HCT116 (cell line): Measurements from ENCODE around the gene TRMT1. TPM values are rescaled to one million over a fixed set of nuclear protein-coding genes. Genes with fewer than 3 reads are reported as not detected.
A peak's percentile ranks its signal among the peaks of the same experiment; 100 is the strongest.

Source experiments
- ATAC-seq: fragments of 200-7000 bp; cut with Tn5 transposase; 2 replicates; pipeline ENCODE4 v1.9.1; 2020; ENCODE audit warnings: mild to moderate bottlenecking, moderate library complexity
- Bru-seq: library from RNA; stranded (reverse); fragments of 400-500 nt; gene quantifications from one replicate; lab custom pipeline; 2021; lab: Mats Ljungman, UMichigan
- BruChase-seq, 2 experiments: library from RNA; stranded (reverse); fragments of 400-500 nt; gene quantifications; one replicate each; lab custom pipeline; 2021; lab: Mats Ljungman, UMichigan
- BruUV-seq: library from RNA; stranded (reverse); fragments of 400-500 nt; replicated peaks from 2 replicates; lab custom pipeline; 2021; lab: Mats Ljungman, UMichigan
- CTCF ChIA-PET: fragments of 300-600 bp; sonication (Branson Sonifier 250); formaldehyde crosslinking; loops from one replicate; lab custom pipeline; 2021; ENCODE audit warnings: antibody characterized with exemption; lab: Charles Lee
- POLR2A ChIA-PET: fragments of 300-600, 350-600 bp; sonication (Branson Sonifier 250); formaldehyde crosslinking; loops from one replicate; lab custom pipeline; 2021; ENCODE audit warnings: antibody characterized with exemption; lab: Charles Lee
- RAD21 ChIA-PET, 2 experiments: fragments of 300-600 bp; sonication (Branson Sonifier 250); formaldehyde crosslinking; loops; one replicate each; lab custom pipeline; 2023; ENCODE audit warnings: low total read pairs in 2 of 2; ENCODE audit not compliant: uncharacterized antibody in 2 of 2, unreplicated experiment in 2 of 2, low non-redundant PET in 1 of 2; lab: Charles Lee
- DNase-seq: peaks from one replicate; pipeline ENCODE4 v3.0.0-alpha.2; 2010; ENCODE audit warnings: low read depth, low spot score
- H2AFZ ChIP-seq: fragments of 200-600 bp; shearing (Covaris generic), sonication (generic); 2 replicates; pipeline ENCODE4 v1.6.1; 2017; ENCODE audit warnings: low read depth, mixed run types, mixed read lengths, antibody characterized with exemption, low read length; ENCODE audit not compliant: poor library complexity, severe bottlenecking
- H3K27ac ChIP-seq: 2 replicates; pipeline ENCODE4 v1.5.1; 2012; ENCODE audit warnings: low read depth, low read length
- H3K27me3 ChIP-seq: fragments of 200-600 bp; sonication (generic); 2 replicates; pipeline ENCODE4 v1.6.1; 2016; ENCODE audit warnings: mixed run types, low read length, mixed read lengths; ENCODE audit not compliant: insufficient read depth
- H3K36me3 ChIP-seq, 2 experiments: fragments of 200-500 bp in 1 of 2; fragments of 200-600 bp in 1 of 2; sonication (Bioruptor generic) in 1 of 2; sonication (generic) in 1 of 2; 2 replicates each; pipeline versions ENCODE4 v1.5.1 to v1.6.1; 2014 to 2016; ENCODE audit warnings: low read length in 2 of 2, inconsistent platforms in 1 of 2, mixed read lengths in 1 of 2, mixed run types in 1 of 2; ENCODE audit not compliant: insufficient read depth in 2 of 2, control insufficient read depth in 1 of 2
- H3K4me1 ChIP-seq, 2 experiments: fragments of 200-600 bp in 1 of 2; sonication (generic) in 1 of 2; 2 replicates each; pipeline versions ENCODE4 v1.5.1 to v1.6.1; 2012 to 2017; ENCODE audit warnings: low read length in 2 of 2, inconsistent platforms in 1 of 2, mild to moderate bottlenecking in 1 of 2, mixed read lengths in 1 of 2, mixed run types in 1 of 2, moderate library complexity in 1 of 2; ENCODE audit not compliant: insufficient read depth in 2 of 2, control insufficient read depth in 1 of 2
- H3K4me2 ChIP-seq: fragments of 200-600 bp; sonication (generic); 2 replicates; pipeline ENCODE4 v1.6.1; 2017; ENCODE audit warnings: mixed run types, low read length, mixed read lengths
- H3K4me3 ChIP-seq, 2 experiments: fragments of 200-600 bp in 1 of 2; sonication (generic) in 1 of 2; replicated peaks in 1 of 2; 2 replicates each; pipeline ENCODE4 v1.5.1; 2011 to 2016; ENCODE audit warnings: low read length in 2 of 2, control low read depth in 1 of 2, low read depth in 1 of 2, mild to moderate bottlenecking in 1 of 2, mixed read lengths in 1 of 2, mixed run types in 1 of 2
- H3K79me2 ChIP-seq: fragments of 200-600 bp; sonication (generic); 2 replicates; pipeline ENCODE4 v1.6.1; 2017; ENCODE audit warnings: mild to moderate bottlenecking, mixed run types, low read length, moderate library complexity, mixed read lengths; ENCODE audit not compliant: insufficient read depth
- H3K9ac ChIP-seq: fragments of 200-600 bp; sonication (generic); 2 replicates; pipeline ENCODE4 v1.6.1; 2016; ENCODE audit warnings: low read length, mixed read lengths
- H3K9me2 ChIP-seq: fragments of 200-600 bp; sonication (generic), shearing (Covaris generic); 2 replicates; pipeline ENCODE4 v1.6.1; 2017; ENCODE audit warnings: mixed run types, mild to moderate bottlenecking, moderate library complexity; ENCODE audit not compliant: insufficient read depth
- H3K9me3 ChIP-seq, 2 experiments: fragments of 200-500 bp in 1 of 2; fragments of 200-600 bp in 1 of 2; sonication (Bioruptor generic) in 1 of 2; sonication (generic) in 1 of 2; 2 replicates each; pipeline ENCODE4 v1.6.1; 2014 to 2017; ENCODE audit warnings: low read length in 2 of 2, mixed read lengths in 2 of 2, inconsistent platforms in 1 of 2, low read depth in 1 of 2, mild to moderate bottlenecking in 1 of 2, mixed run types in 1 of 2, moderate library complexity in 1 of 2; ENCODE audit not compliant: control insufficient read depth in 1 of 2, insufficient read depth in 1 of 2
- H4K20me1 ChIP-seq: fragments of 200-600 bp; sonication (generic), shearing (Covaris generic); 2 replicates; pipeline ENCODE4 v1.6.1; 2017; ENCODE audit warnings: mixed run types, mild to moderate bottlenecking, moderate library complexity; ENCODE audit not compliant: insufficient read depth
- ATF3 ChIP-seq: IDR thresholded peaks from 2 replicates; pipeline ENCODE4 v1.6.1; 2012
- CBX3 ChIP-seq: IDR thresholded peaks from 2 replicates; pipeline ENCODE4 v1.6.1; 2012; ENCODE audit warnings: low read depth
- CEBPB ChIP-seq: IDR thresholded peaks from 2 replicates; pipeline ENCODE4 v1.6.1; 2012; ENCODE audit warnings: low read depth
- CTCF ChIP-seq, 3 experiments: fragments of 200-600 bp in 1 of 3; sonication (generic) in 1 of 3; IDR thresholded peaks in 2 of 3; conservative IDR thresholded peaks in 1 of 3; 2 replicates each; pipeline ENCODE4 v1.5.1; 2012 to 2017; ENCODE audit warnings: low read depth in 2 of 3, low read length in 2 of 3, antibody characterized with exemption in 1 of 3, borderline replicate concordance in 1 of 3, control low read depth in 1 of 3, mild to moderate bottlenecking in 1 of 3, mixed read lengths in 1 of 3, mixed run types in 1 of 3, moderate library complexity in 1 of 3; ENCODE audit not compliant: insufficient read depth in 1 of 3
- EGR1 ChIP-seq: IDR thresholded peaks from 2 replicates; pipeline ENCODE4 v1.6.1; 2012; ENCODE audit warnings: low read depth
- ELF1 ChIP-seq: IDR thresholded peaks from 2 replicates; pipeline ENCODE4 v1.6.1; 2012; ENCODE audit warnings: low read depth, borderline replicate concordance
- EZH2 ChIP-seq: fragments of 200-600 bp; sonication (generic); IDR thresholded peaks from 2 replicates; pipeline ENCODE4 v1.6.1; 2017; ENCODE audit warnings: antibody characterized with exemption, mixed run types
- FOSL1 ChIP-seq: IDR thresholded peaks from 2 replicates; pipeline ENCODE4 v1.6.1; 2012; ENCODE audit warnings: low read depth
- JUND ChIP-seq: IDR thresholded peaks from 2 replicates; pipeline ENCODE4 v1.6.1; 2012
- MAX ChIP-seq: IDR thresholded peaks from 2 replicates; pipeline ENCODE4 v1.6.1; 2012
- POLR2A ChIP-seq: IDR thresholded peaks from 2 replicates; pipeline ENCODE4 v1.7.0; 2011; ENCODE audit warnings: borderline replicate concordance; ENCODE audit not compliant: insufficient read depth, insufficient read length; ENCODE audit errors: extremely low read depth
- RAD21 ChIP-seq: IDR thresholded peaks from 2 replicates; pipeline ENCODE4 v1.6.1; 2012; ENCODE audit warnings: low read depth, mild to moderate bottlenecking
- SIN3A ChIP-seq: IDR thresholded peaks from 2 replicates; pipeline ENCODE4 v1.6.1; 2012; ENCODE audit warnings: low read depth
- SP1 ChIP-seq: IDR thresholded peaks from 2 replicates; pipeline ENCODE4 v1.6.1; 2012; ENCODE audit warnings: low read depth
- SRF ChIP-seq: IDR thresholded peaks from 2 replicates; pipeline ENCODE4 v1.6.1; 2012; ENCODE audit warnings: low read depth
- TCF7L2 ChIP-seq: IDR thresholded peaks from 2 replicates; pipeline ENCODE4 v1.7.0; 2011; ENCODE audit warnings: borderline replicate concordance, inconsistent platforms; ENCODE audit not compliant: insufficient read depth, insufficient read length; ENCODE audit errors: extremely low read depth
- YY1 ChIP-seq: IDR thresholded peaks from 2 replicates; pipeline ENCODE4 v1.6.1; 2011; ENCODE audit warnings: low read length, low read depth, moderate library complexity, mild to moderate bottlenecking; ENCODE audit not compliant: insufficient replicate concordance; ENCODE audit errors: extremely low read depth
- ZBTB33 ChIP-seq: IDR thresholded peaks from 2 replicates; pipeline ENCODE4 v1.6.1; 2011; ENCODE audit warnings: mild to moderate bottlenecking, low read length, moderate library complexity; ENCODE audit not compliant: insufficient replicate concordance; ENCODE audit errors: extremely low read depth
- ZFX ChIP-seq: fragments of 450-650 bp; IDR thresholded peaks from 2 replicates; pipeline ENCODE4 v1.6.1; 2017
- ZNF274 ChIP-seq: fragments of 200-500 bp; sonication (Bioruptor generic); IDR thresholded peaks from 2 replicates; pipeline ENCODE4 v1.6.1; 2014; ENCODE audit warnings: mild to moderate bottlenecking, low read depth, low read length, inconsistent platforms
- intact Hi-C: fragments of 100-400 bp; cut with micrococcal nuclease; formaldehyde crosslinking; loops from 2 replicates; pipeline ENCODE4 v1.10.0; 2022
- long read RNA-seq: library from polyadenylated mRNA; unstranded; transcript quantifications from one replicate; pipeline ENCODE4 v2.0.0, GENCODE V29; 2021; ENCODE audit not compliant: unreplicated experiment
- polyA plus RNA-seq: library from polyadenylated mRNA; unstranded; fragments of >200 nt; gene quantifications from 2 replicates; pipeline ENCODE4 v1.2.1, GENCODE V29; 2012; ENCODE audit warnings: missing spikeins
- total RNA-seq: library from RNA; stranded (reverse); gene quantifications from one replicate; pipeline ENCODE4 v1.2.1, GENCODE V29; 2021; ENCODE audit not compliant: unreplicated experiment

TRMT1 gene
- total RNA-seq, result 84.4 TPM
- 69.3 and 80.8 TPM in 2 replicates for polyA plus RNA-seq
- Bru-seq, nascent RNA, result percentile 71 among the genes with signal in this experiment
- BruChase-seq, experiment 1, labeled RNA remaining after a 6-hour chase, result percentile 89 among the genes with signal in this experiment
- BruChase-seq, experiment 2, labeled RNA remaining after a 2-hour chase, result percentile 81 among the genes with signal in this experiment
- long read RNA-seq, transcript TRMT1-222 (16 exons, 2,127 nt), result minor isoform, 5 of 180 reads
- long read RNA-seq, transcript TRMT1-203 (16 exons, 2,263 nt), result minor isoform, 7 of 180 reads
- long read RNA-seq, transcript TRMT1-202 (17 exons, 2,142 nt), result major isoform, 45 of 180 reads
- long read RNA-seq, partial matches to known transcripts, result 40 of 180 reads
- long read RNA-seq, other reads (novel, unspliced or antisense), result 79 of 180 reads

GRCh38 chr19:13116282-13117175 lies at the start of gene TRMT1:
Gene TRMT1 (minus strand): TSS chr19:13116740. CDS start chr19:13116399, 341 bp downstream.
- Histone ChIP-seq H3K36me3 (peaks cover 9 to 35% of the 10 kb centered on the region in 2 experiments; a peak in 3 of 4 replicates), H3K4me3 (peak within 1 kb of the TSS; percentile 97 to 98), H3K27ac (peak within 1 kb of the TSS; percentile 100), H4K20me1 (peaks cover 12% of the 10 kb centered on the region; the same call in 1 of the 2 replicates), H3K27me3 (no peaks in the 10 kb centered on the region), H3K9ac (peak within 1 kb of the TSS; percentile 98), H3K4me2 (peak within 1 kb of the TSS; percentile 91), H3K9me2 (no peaks in the 10 kb centered on the region), H2AFZ (peak within 1 kb of the TSS; percentile 3), H3K79me2 (peaks cover 72% of the 10 kb centered on the region), H3K4me1 (peaks cover 21 to 39% of the 10 kb centered on the region in 2 experiments; a peak in 3 of 4 replicates), H3K9me3 (no peaks in the 10 kb centered on the region)
- TSS peak; percentile 81 for BruUV-seq
- CTCF ChIA-PET, result interaction anchor here (1.6 to 2.2 kb wide), 2 partner anchors 139 to 151 kb away, joined by 7 to 9 read pairs; no protein-coding TSS in a partner anchor
- RAD21 ChIA-PET, result no interaction called here
- ATAC-seq (peak; percentile 51), DNase-seq (peak; percentile 93)
- intact Hi-C loops, result loop anchor here (2.0 to 5.0 kb wide), 2 partner anchors 34 to 146 kb away; partner anchors contain the start of genes IER2 and STX10
- POLR2A ChIA-PET, result interaction anchor here (1.0 to 1.8 kb wide), 3 partner anchors 36 to 39 kb away, joined by 3 to 16 read pairs (median 7); no protein-coding TSS in a partner anchor
- TF ChIP-seq CTCF (IDR thresholded peaks at IDR 0.05 in 2 of 3, conservative IDR thresholded peaks at IDR 0.05 in 1 of 3; ENCODE audit: borderline replicate concordance in 1 of 3, insufficient read depth in 1 of 3, low read depth in 2 of 3, low read length in 2 of 3), result no peak
- peak; percentile 61; the same call in 1 of the 2 replicates for TF ChIP-seq ZFX
- TF ChIP-seq FOSL1, result no peak
- TF ChIP-seq TCF7L2, result peak; percentile 68
- TF ChIP-seq EZH2, result no peak
- no peak for TF ChIP-seq JUND
- no peak for TF ChIP-seq SRF
- TF ChIP-seq POLR2A, result peak; percentile 61
- TF ChIP-seq RAD21, result 0 out of 2 replicates have a peak, but pooled peaks have one; percentile 1
- TF ChIP-seq MAX, result peak; percentile 99
- TF ChIP-seq ATF3, result no peak
- TF ChIP-seq SIN3A, result peak; percentile 99
- TF ChIP-seq SP1, result peak; percentile 95
- TF ChIP-seq YY1, result peak; percentile 99
- TF ChIP-seq ZBTB33, result peak; percentile 85
- TF ChIP-seq ELF1, result no peak; the same call in 1 of the 2 replicates
- peak; percentile 86 for TF ChIP-seq EGR1
- TF ChIP-seq CEBPB, result no peak
- TF ChIP-seq CBX3, result peak; percentile 96
- TF ChIP-seq ZNF274, result no peak
